ENCODE data around the gene PRKCE.

DNA sequence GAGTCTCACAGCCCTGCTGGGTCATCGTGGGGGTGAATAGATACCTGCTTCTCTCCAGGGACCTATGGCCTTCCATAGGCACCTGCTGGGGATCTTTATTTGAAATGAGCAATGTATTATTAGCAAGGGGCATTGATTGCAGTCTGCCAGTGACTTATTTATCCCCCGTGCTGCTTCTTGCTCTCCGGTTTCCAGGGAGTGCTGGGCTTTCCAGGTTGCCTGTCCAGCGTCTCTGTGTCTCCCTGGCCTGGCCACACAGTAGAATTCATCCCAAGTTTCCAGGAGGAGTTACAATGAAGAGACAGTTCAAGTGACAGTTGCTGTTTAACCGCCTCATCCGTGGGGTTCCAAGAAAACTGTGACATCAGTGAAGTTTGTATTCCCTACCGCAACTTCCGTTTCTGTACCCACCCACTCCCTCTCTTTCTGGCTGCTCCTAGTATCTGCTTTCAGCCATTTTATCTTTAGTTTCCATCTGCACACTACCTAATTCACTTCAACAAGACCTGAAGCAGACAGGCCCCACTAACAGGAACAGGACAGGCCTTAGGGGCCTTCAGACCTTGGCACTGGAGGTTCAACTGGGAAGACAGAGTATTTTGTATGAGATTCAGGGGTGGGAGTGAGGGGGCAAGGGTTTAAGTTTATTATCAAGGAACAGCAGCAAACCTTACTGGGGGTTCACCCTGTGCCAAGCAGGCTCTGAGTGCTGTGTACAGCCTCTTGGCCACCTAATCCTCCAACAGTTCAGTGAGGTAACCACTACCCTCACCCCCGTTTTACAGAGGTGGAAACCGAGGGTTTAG is 134.8 kb downstream of the PRKCE start:
- peak; percentile 83 for TF ChIP-seq GATA3 (IDR thresholded peaks at IDR 0.05; ENCODE audit: low read depth, low read length)
- TF ChIP-seq GATA2 (IDR thresholded peaks at IDR 0.05; ENCODE audit: low read depth, low read length) = peak; percentile 96
